SK-N-SH (cell line): ENCODE measurements around the gene DSCAML1. TPM values are rescaled to one million over a fixed set of nuclear protein-coding genes. Genes with fewer than 3 reads are reported as not detected.

Experiments
- CTCF ChIA-PET: fragments of 300-600, 350-600 bp; formaldehyde crosslinking; extraction: SDS; loops from one replicate; lab custom pipeline; 2021; lab: Yijun Ruan, JAX
- POLR2A ChIA-PET: fragments of 350-600 bp; sonication (Branson Sonifier 250); formaldehyde crosslinking; extraction: SDS; loops from one replicate; lab custom pipeline; 2020; ENCODE audit warnings: antibody characterized with exemption, inconsistent platforms; lab: Yijun Ruan, JAX
- DNase-seq: peaks from one replicate; pipeline ENCODE4 v3.0.0; 2012
- H2AFZ ChIP-seq: fragments of 200-600 bp; sonication (generic); 2 replicates; pipeline ENCODE4 v1.8.1; 2016; ENCODE audit warnings: antibody characterized with exemption, mild to moderate bottlenecking, low read depth
- H3F3A ChIP-seq: fragments of 200-600 bp; sonication (generic); replicated peaks from 2 replicates; pipeline ENCODE3; 2016; ENCODE audit warnings: antibody characterized with exemption, mild to moderate bottlenecking; ENCODE audit not compliant: insufficient read depth
- H3K27ac ChIP-seq, 2 experiments: fragments of 200-500 bp in 1 of 2; fragments of 200-600 bp in 1 of 2; sonication (Bioruptor generic) in 1 of 2; sonication (generic), shearing (Covaris generic) in 1 of 2; 2 replicates each; pipeline versions ENCODE4 v1.5.1 to v1.6.1; 2014 to 2016; ENCODE audit warnings: low read depth in 2 of 2, inconsistent platforms in 1 of 2, low read length in 1 of 2, mild to moderate bottlenecking in 1 of 2, mixed read lengths in 1 of 2
- H3K27me3 ChIP-seq: fragments of 200-600 bp; sonication (generic), shearing (Covaris generic); 2 replicates; pipeline ENCODE4 v1.6.1; 2016; ENCODE audit warnings: mixed run types; ENCODE audit not compliant: insufficient read depth
- H3K36me3 ChIP-seq, 2 experiments: fragments of 200-500 bp in 1 of 2; fragments of 200-600 bp in 1 of 2; sonication (Bioruptor generic) in 1 of 2; sonication (generic) in 1 of 2; replicated peaks in 1 of 2; 2 replicates each; pipeline versions ENCODE3 to v1.5.1; 2014 to 2016; ENCODE audit warnings: low read length in 1 of 2, mild to moderate bottlenecking in 1 of 2; ENCODE audit not compliant: insufficient read depth in 2 of 2, control insufficient read depth in 1 of 2
- H3K4me1 ChIP-seq, 2 experiments: fragments of 200-500 bp in 1 of 2; fragments of 200-600 bp in 1 of 2; sonication (Bioruptor generic) in 1 of 2; sonication (generic), shearing (Covaris generic) in 1 of 2; 2 replicates each; pipeline versions ENCODE4 v1.5.1 to v1.6.1; 2014 to 2016; ENCODE audit warnings: low read depth in 1 of 2, low read length in 1 of 2, mixed run types in 1 of 2; ENCODE audit not compliant: insufficient read depth in 2 of 2, control insufficient read depth in 1 of 2
- H3K4me2 ChIP-seq: fragments of 200-600 bp; sonication (generic), shearing (Covaris generic); 2 replicates; pipeline ENCODE4 v1.6.1; 2017; ENCODE audit warnings: mixed run types
- H3K4me3 ChIP-seq, 2 experiments: fragments of 200-500 bp in 1 of 2; fragments of 200-600 bp in 1 of 2; sonication (Bioruptor generic) in 1 of 2; sonication (generic), shearing (Covaris generic) in 1 of 2; 2 replicates each; pipeline versions ENCODE4 v1.5.1 to v1.8.1; 2014 to 2016; ENCODE audit warnings: low read depth in 2 of 2, inconsistent platforms in 1 of 2, low read length in 1 of 2, mild to moderate bottlenecking in 1 of 2, mixed read lengths in 1 of 2, moderate library complexity in 1 of 2
- H3K79me2 ChIP-seq: fragments of 200-600 bp; sonication (generic); 2 replicates; pipeline ENCODE4 v1.8.1; 2017; ENCODE audit warnings: mild to moderate bottlenecking; ENCODE audit not compliant: insufficient read depth
- H3K9ac ChIP-seq: fragments of 200-600 bp; sonication (generic); 2 replicates; pipeline ENCODE4 v1.6.1; 2017; ENCODE audit warnings: mixed run types
- H3K9me2 ChIP-seq: fragments of 200-600 bp; sonication (generic); 2 replicates; pipeline ENCODE4 v1.6.1; 2017; ENCODE audit warnings: mixed run types
- H3K9me3 ChIP-seq: fragments of 200-600 bp; sonication (generic); 2 replicates; pipeline ENCODE4 v1.6.1; 2017; ENCODE audit warnings: mixed run types, mild to moderate bottlenecking, moderate library complexity
- H4K20me1 ChIP-seq: fragments of 200-600 bp; sonication (generic); 2 replicates; pipeline ENCODE4 v1.6.1; 2017; ENCODE audit warnings: mild to moderate bottlenecking, mixed run types; ENCODE audit not compliant: insufficient read depth
- EZH2phosphoT487 ChIP-seq: fragments of 200-600 bp; sonication (generic); IDR thresholded peaks from 2 replicates; pipeline ENCODE4 v1.6.1; 2017; ENCODE audit warnings: low read depth, mixed run types, mild to moderate bottlenecking, antibody characterized with exemption, moderate library complexity, borderline replicate concordance
- GABPA ChIP-seq: IDR thresholded peaks from 2 replicates; pipeline ENCODE4 v1.4.0; 2012; ENCODE audit warnings: low read depth, mild to moderate bottlenecking
- GATA2 ChIP-seq: sonication (generic); formaldehyde crosslinking; IDR thresholded peaks from 2 replicates; pipeline ENCODE4 v1.5.0; 2020; ENCODE audit warnings: mild to moderate bottlenecking, missing genetic modification reagents
- JUND ChIP-seq: IDR thresholded peaks from 2 replicates; pipeline ENCODE4 v1.4.0; 2012
- NRF1 ChIP-seq: IDR thresholded peaks from 2 replicates; pipeline ENCODE4 v1.6.1; 2012; ENCODE audit warnings: low read depth, mild to moderate bottlenecking, low read length
- RAD21 ChIP-seq: IDR thresholded peaks from 2 replicates; pipeline ENCODE4 v1.6.1; 2012; ENCODE audit warnings: mild to moderate bottlenecking, low read length
- TCF12 ChIP-seq: IDR thresholded peaks from 2 replicates; pipeline ENCODE4 v1.4.0; 2012
- YY1 ChIP-seq: IDR thresholded peaks from 2 replicates; pipeline ENCODE4 v1.4.0; 2012; ENCODE audit warnings: low read depth, mild to moderate bottlenecking
- WGBS: methylation state at CpG from one replicate; pipeline ENCODE4 v1.1.6; 2017; ENCODE audit warnings: low lambda C conversion rate; 5-methylcytosine and 5-hydroxymethylcytosine counted together
- polyA plus RNA-seq, 3 experiments: library from polyadenylated mRNA; depleted of rRNA; stranded (reverse); fragments of >200 nt; gene quantifications; 2 replicates each; pipeline ENCODE4 v1.2.3, GENCODE V29; 2012
- TF ChIP-seq, protein P1 (sequence below): fragments of 200-600 bp; sonication (generic); IDR thresholded peaks from 2 replicates; pipeline ENCODE4 v1.6.1; 2017; ENCODE audit warnings: antibody characterized with exemption, mild to moderate bottlenecking, moderate library complexity
- TF ChIP-seq, protein P2 (sequence below): fragments of 150-350 bp; IDR thresholded peaks from 2 replicates; pipeline ENCODE4 v1.6.1; 2017; ENCODE audit warnings: antibody characterized with exemption, low read length, low read depth, borderline replicate concordance
- TF ChIP-seq, protein P3 (sequence below): IDR thresholded peaks from 2 replicates; pipeline ENCODE4; 2012

Gene DSCAML1
- polyA plus RNA-seq, 1 of the 3 experiments (the other 2 are of a cell fraction) = not detected

DNA sequence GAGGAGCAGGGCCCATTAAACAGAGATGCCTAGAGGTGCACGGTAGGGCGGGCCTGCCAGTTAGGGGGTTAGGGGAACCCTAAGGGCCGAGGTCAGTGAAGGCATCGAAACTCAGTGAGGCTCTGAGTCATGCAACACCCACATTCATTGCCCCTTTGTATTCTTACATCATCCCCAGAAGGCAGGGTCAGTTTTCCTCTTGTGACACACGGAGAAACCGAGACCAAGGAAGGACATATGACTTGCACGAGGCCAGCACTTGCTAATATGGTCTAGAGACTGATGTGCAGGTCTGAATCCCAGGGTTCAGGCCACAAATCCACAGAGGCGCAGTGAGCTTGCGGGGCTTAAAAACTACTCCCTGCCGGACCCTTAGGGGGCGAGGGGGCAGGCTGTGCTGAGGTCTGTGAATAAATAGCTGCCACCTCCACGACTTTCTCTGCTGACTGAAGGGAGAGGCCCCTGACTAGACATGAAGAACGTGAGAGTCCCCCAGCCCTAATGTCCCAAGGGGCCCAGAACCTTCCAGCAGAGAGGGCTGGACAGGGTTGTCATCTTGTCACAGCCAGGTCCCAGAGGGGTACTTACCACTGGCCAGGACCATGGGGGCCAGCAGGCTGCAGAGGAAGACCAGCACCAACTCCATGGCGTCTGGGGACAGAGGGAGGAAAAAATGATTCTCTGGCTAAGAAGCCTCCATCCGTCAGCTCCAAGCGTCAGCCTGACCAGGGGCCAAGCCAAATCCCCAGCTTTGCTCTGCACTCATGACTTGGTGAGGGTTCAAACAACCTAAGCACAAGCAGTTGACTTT lies 45.3 kb upstream of the DSCAML1 start (continued):
- TF ChIP-seq, protein P1, sequence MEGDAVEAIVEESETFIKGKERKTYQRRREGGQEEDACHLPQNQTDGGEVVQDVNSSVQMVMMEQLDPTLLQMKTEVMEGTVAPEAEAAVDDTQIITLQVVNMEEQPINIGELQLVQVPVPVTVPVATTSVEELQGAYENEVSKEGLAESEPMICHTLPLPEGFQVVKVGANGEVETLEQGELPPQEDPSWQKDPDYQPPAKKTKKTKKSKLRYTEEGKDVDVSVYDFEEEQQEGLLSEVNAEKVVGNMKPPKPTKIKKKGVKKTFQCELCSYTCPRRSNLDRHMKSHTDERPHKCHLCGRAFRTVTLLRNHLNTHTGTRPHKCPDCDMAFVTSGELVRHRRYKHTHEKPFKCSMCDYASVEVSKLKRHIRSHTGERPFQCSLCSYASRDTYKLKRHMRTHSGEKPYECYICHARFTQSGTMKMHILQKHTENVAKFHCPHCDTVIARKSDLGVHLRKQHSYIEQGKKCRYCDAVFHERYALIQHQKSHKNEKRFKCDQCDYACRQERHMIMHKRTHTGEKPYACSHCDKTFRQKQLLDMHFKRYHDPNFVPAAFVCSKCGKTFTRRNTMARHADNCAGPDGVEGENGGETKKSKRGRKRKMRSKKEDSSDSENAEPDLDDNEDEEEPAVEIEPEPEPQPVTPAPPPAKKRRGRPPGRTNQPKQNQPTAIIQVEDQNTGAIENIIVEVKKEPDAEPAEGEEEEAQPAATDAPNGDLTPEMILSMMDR = no peak

DNA sequence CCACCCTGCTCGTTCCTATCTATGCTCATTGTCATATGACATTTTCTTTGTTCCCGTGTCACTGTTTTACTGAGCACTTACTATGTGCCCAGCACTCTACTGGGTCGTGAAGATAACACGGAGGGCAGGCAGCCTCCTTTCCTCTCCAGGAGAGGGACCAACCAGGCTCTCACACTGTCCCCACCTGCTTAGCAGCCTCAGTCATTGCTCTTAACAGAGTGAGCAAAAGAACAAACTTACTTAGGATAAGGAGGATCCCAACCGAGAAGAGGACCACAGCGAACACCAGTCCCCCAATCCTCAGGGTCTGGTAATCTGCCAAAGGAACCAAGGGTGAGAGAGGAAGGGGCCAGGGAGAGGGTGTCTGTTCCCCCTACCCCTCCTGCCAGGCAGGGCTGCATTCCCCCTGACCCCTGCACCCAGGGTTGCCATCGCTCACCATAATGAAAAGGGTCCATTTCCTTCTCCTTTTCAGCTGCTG lies 44.6 kb upstream of the DSCAML1 start:
- CTCF ChIA-PET = interaction anchor here (1.0 to 17.3 kb wide), 6 partner anchors 9 to 398 kb away, joined by 3 to 438 read pairs (median 19); no protein-coding TSS in a partner anchor
- Histone ChIP-seq H3K4me2 (no peak overlapping the region), H4K20me1 (no peaks in the 10 kb centered on the region), H3K4me3 (no peak overlapping the region), H3K36me3 (no peaks in the 10 kb centered on the region), H3K9me2 (no peaks in the 10 kb centered on the region), H3K27me3 (peaks cover 4% of the 10 kb centered on the region; the same call in 1 of the 2 replicates), H3K4me1 (peaks cover 0 to 2% of the 10 kb centered on the region in 2 experiments; a peak in 1 of 4 replicates), H3K79me2 (no peaks in the 10 kb centered on the region)
- 68% methylated on average over 7 of the region's 7 CpGs for whole genome bisulfite sequencing
- no peak for TF ChIP-seq JUND
- TF ChIP-seq, protein P2, sequence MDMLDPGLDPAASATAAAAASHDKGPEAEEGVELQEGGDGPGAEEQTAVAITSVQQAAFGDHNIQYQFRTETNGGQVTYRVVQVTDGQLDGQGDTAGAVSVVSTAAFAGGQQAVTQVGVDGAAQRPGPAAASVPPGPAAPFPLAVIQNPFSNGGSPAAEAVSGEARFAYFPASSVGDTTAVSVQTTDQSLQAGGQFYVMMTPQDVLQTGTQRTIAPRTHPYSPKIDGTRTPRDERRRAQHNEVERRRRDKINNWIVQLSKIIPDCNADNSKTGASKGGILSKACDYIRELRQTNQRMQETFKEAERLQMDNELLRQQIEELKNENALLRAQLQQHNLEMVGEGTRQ = no peak
- TF ChIP-seq TCF12 = no peak
- TF ChIP-seq EZH2phosphoT487 = no peak
- no peak for TF ChIP-seq YY1
- TF ChIP-seq GATA2 (CRISPR knock-in tag) = no peak
- TF ChIP-seq, protein P3, sequence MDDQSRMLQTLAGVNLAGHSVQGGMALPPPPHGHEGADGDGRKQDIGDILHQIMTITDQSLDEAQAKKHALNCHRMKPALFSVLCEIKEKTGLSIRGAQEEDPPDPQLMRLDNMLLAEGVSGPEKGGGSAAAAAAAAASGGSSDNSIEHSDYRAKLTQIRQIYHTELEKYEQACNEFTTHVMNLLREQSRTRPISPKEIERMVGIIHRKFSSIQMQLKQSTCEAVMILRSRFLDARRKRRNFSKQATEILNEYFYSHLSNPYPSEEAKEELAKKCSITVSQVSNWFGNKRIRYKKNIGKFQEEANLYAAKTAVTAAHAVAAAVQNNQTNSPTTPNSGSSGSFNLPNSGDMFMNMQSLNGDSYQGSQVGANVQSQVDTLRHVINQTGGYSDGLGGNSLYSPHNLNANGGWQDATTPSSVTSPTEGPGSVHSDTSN = no peak
- TF ChIP-seq GABPA = no peak
- no peak for TF ChIP-seq RAD21
- no peak for TF ChIP-seq NRF1
- TF ChIP-seq, all 33 proteins: peak for 0
- POLR2A ChIA-PET = interaction anchor here (1.1 kb wide), 1 partner anchor 105 kb away, joined by 3 read pairs; no protein-coding TSS in a partner anchor
- Histone ChIP-seq H2AFZ (no peak overlapping the region), H3K9ac (no peak overlapping the region), H3F3A (no peaks in the 10 kb centered on the region), H3K27ac (no peak overlapping the region), H3K9me3 (no peaks in the 10 kb centered on the region)
- no peak for DNase-seq
